Activated CD8-positive, alpha-beta memory T cell treated with anti-CD3 and anti-CD28 coated beads for 48 hours (primary cell): ENCODE data around the gene ATP2A3.
A peak's percentile ranks its signal among the peaks of the same experiment; 100 is the strongest.

Experiments used
- DNase-seq, 3 experiments: peaks; one replicate each; pipeline ENCODE4 v3.0.0-alpha.2; 2020; ENCODE audit warnings: low read depth in 2 of 3, low spot score in 2 of 3

ATP2A3 gene

DNA sequence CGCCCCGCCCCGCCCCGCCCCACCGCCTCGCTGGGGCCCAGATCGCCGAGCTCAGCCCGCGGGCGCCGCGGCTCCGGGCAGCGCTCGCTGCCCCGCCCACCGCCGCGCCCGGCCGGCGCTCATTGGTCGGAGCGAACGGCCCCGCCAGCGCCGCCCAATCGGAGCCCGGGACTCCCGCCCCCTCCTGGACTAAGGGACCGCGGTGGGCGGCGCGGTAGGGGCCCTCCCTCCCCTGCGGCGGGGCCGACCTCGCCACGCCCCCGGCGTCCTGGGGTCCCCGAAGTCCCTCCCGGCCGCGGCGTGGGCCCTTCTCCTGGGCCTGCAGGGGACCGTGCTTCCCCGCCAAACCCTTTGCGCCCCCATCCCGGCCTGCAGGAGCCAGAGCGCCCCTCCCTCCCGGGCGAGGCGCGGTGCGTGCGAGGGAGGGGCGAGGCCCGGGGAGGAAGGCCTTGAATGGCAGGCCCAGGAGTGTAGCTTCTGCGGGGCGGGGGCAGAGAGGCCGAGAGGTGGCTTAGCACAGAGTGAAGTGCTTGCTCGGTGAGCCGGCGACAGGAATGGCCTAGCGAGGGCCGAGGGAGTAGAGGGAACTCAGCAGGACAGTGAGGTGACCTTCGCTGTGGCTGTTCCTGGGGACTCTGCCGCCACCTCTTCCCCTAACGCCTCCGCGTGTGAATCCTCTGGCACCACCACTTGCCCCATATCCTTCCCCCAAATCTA is 71.1 kb downstream of the ATP2A3 start, which contains the start of gene CAMKK1:
CAMKK1 (minus strand) TSS at position 51 of the 717 bp plus-strand sequence. CDS start 7,366 bp downstream, outside the sequence.
- peak; percentile 77 to 84 (median 81) for DNase-seq

GRCh38 chr17:3892095-3892998 is 71.9 kb downstream of the ATP2A3 start:
- DNase-seq: peak in 1 of 3 experiments; percentile 26

DNA sequence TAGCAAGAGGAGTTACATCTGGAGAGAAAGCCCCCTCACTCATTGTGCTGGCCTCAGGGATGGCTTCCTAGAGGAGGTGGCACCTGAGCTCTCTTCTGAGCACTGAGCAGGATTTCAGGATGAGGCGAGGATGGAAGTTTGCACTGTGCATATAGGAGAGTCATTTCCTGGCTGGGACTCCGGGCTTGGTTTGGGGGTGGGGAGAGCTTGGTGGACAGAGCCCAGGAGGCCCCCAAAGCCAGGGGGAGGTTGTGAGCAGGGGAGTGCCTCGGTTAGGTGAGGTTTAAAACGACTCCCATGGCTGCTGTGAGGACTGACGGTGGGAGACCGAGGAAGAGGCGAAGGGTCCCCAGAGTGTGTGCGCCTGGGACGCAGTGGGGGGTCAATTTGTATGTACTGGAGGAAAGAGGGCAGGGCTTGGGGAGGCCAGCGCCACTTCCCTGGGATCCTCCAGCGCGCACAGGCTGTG is 72.6 kb downstream of the ATP2A3 start:
- no peak for DNase-seq

GRCh38 chr17:3890878-3891219 is 73.4 kb downstream of the ATP2A3 start:
- no peak for DNase-seq

DNA sequence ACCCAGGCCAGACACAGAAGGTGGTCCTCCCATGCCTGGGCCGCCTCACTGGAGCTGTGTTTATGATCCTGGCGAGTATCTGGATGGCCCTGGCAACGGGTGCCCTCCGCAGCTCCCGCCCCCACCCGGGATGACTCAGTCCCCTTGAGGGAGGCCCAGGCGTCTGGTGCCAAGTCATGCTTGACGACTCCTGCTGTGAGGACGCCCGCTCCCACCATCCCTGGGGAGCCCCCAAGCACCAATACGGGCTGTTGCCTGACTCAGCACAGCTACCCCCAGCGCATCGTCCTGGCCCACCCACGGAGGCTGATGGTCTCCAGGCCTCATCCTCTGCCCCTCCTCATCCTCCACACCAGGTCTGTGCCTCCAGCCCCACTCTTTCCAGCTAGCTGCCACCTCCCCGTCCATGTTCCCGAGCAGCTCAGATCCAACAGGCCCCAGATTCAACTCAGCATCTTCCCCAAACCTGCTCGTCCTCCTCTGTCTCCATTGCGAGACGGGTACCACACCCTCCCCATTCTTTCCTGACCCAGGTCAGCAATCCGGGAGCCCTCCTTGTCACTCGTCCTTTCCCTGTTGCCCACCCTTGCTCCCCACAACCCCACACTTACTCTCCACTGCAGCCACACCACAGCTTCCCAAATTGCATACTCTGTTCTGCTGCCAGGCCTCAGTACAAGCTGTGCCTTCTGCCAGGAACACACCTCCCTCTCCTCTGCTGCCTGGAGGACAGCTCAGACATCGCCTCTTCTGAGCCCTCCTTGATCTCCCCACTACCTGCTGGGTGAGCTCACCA is 74.0 kb downstream of the ATP2A3 start:
- DNase-seq: no peak

DNA sequence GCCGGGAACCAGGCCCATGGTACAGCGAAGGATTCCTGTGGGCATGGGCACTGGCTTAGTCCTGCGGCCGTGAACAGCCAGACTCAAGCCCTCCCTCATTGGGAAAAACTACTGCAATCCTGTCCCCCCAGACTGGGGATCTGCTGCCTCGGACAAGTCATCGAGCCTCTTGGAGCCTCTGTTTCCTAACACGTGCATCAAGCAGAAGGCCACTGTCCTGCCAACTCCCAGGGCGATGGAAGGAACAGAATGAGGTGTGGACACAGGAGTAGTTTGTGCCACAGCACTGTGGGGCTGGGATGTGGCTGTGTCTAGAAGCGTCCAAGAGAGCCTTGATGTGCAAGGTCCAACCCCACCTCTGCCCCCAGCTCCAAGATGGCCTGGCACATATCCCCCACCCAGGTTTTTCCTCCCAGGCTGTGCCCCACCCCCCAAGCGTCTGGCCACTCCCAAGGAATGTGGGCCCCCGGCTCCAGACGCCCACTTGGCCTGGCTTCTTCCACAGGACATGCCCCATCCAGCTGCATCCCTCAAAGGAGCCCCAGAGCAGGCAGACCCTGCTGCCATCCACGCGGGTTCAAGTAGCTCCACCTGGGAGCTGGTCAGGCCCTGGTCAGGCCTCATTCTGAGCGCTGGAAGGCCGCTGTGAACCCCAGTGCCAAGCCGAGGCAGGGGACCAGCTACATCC is 74.8 kb downstream of the ATP2A3 start:
- no peak for DNase-seq

GRCh38 chr17:3888343-3889171 is 75.7 kb downstream of the ATP2A3 start:
- no peak for DNase-seq

DNA sequence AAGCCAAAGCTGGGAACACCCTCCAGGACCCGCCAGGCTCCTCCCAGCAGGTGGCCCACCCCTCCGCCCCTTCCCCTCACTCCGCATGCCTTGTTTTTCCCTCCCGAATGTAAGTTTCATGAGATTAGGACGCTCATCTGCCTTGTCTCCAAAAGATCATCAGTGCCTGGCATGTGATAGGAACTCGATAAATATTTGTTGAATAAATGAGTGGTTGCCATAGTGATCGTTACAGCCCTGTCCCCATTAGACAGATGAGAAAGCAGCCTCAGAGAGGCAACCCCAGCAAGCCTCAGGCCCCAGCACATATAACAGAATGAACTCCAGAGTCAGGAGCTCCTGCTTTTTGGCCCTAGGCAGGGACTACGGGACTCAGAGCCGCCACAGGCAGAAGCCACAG is 76.4 kb downstream of the ATP2A3 start:
- DNase-seq: no peak

- DNase-seq: no peak
Observed at GRCh38 chr17:3887394-3887793, 76.8 kb downstream of the ATP2A3 start.

DNA sequence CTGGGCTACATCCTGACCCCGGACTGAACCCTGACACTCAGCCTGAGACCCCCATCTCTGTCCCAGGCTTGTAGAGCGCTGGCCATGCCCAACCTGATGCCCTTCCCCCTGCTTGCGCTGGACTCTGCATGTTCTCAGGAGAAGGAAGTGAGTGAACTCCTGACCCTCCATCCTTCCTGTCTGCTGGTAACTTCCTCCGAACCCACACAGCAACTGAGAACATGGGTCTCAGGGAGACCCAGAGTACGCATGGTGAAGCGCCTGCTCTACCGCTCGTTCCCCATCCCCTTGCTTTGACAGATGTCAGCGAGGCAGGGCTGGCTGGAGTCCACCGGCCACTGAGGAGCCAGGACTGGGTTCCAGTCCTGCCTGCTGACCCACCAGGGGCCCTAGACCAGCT is 77.5 kb downstream of the ATP2A3 start:
- no peak for DNase-seq

DNA sequence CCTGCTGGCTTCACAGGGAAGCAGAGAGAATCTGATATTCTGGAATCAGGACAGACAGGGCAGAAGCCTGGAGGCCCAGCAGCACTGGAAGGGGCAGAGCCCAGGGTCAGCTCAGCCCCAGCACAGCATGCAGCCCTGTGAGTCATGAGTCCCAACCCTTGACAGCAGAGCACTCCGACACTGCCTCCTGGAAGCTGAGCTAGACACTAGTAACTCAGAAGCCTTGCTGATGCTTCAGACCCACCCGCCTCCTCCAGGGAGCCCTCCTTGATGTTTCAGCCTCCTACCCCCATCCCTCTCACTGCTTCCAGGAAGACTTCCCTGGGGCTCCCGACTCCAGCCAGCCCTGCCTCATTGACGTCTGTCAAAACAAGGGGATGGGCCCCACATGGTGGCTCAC is 78.3 kb downstream of the ATP2A3 start:
- no peak for DNase-seq

DNA sequence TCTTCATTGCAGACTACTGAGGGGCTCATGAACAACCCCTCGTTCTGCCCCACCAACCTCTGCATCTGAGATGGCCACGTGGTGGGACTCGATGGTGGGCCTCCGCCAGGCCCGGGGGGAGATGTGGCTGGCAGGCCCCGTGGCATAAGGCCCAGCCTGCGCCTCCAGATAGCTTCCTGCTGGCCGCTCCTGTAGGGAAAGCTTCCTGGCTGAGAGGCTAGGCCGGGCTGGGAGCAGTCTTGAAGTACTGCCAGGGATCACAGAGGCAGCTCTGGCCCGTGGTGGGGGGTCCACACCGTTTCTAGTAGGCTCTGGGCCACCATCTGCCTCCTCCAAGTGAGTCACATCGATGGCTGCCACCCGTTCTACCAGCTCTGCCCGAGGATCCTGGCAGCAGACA is 79.0 kb downstream of the ATP2A3 start:
- no peak for DNase-seq

DNA sequence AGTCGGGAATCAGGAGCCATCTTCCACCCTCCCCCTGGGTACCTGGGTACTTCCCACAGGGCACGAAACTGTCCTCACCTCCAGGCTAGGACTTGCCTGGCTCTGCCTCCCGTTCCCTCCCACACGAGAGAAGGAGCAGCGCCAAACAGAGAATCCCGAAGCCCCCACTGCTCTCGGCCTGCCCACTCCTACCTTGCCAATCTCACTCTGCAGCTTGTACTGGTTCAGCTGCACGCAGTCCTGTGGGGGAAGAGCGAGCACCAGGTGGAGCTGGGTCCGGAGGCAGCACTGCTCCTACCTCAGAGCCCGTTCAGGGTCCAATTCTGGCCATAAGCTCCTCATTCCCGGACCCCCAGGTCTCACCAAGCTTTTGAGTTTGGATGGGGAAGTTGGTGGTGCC is 80.0 kb downstream of the ATP2A3 start:
- no peak for DNase-seq

GRCh38 chr17:3882276-3882675 is 82.0 kb downstream of the ATP2A3 start:
- DNase-seq: no peak

DNA sequence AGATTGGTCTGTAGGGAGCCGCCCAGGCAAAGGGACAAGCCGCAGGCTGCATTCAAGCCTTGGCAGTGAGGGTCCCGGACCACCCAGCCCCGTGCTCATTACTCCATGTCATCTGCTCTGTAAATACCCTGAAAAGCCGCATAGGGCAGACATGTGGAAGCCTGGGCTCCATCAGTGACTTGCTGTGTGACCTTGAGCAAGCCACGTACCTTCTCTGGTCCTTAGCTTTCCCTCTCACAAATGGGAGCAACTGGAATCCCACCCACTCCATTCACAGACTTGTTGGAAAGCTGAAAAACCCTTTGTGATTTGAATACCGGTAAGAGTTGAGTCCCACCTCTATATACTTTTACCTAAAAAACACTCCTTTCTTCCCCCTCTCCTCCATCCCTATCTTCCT is 83.3 kb downstream of the ATP2A3 start:
- no peak for DNase-seq

DNA sequence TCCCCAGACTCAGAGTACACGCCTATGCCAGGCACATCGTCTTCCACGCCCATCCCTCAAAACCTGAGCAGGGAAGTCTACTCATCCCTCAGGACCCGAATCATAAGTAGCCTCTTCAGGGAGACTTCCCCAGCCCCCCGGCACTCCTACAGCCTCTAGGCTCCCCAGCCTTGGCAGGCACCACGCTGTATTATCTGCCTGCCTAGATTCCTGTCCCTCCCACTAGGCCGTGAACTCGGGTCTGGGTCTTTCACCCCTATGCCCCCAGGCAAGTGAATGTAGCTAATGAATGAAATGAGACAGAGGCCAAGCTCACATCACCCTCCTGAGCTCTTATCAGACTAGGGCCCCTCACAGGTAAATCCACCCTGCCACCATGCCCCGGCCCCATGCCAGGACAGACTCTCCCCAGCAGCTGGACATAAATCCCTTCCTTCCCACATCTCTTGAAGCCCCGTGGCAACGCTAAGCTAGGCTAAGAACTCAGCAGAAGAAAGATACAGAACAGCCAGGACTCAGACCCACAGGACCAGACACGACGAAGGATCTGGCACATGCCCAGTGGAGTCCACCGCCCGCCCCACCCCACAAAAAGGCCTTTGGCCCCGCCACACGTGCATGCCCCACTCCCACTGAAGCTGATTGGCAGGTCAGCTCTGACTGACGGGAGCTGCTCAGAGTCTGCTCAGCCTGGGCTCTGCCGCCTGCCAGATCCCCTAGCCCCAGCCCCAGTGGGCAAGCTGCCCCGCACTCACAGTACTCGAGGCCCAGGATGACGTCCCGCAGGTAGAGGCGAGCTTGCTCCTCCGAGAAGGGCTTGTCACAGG is 84.4 kb downstream of the ATP2A3 start:
- no peak for DNase-seq

- DNase-seq: no peak
Observed at GRCh38 chr17:3879186-3879585, 85.1 kb downstream of the ATP2A3 start.

- DNase-seq: no peak
Observed at GRCh38 chr17:3877220-3877619, 87.0 kb downstream of the ATP2A3 start.

GRCh38 chr17:3875317-3875716 is 88.9 kb downstream of the ATP2A3 start:
- DNase-seq: no peak
